Left ventricle myocardium inferior (tissue), 1 donor: ENCODE measurements around the gene DDX5. TPM values are rescaled to one million over a fixed set of nuclear protein-coding genes. Genes with fewer than 3 reads are reported as not detected.

Source experiments
- DNase-seq: peaks from one replicate; pipeline ENCODE4 v3.0.0-alpha.2; 2020
- H3K27ac ChIP-seq: fragments of 200-600 bp; replicated peaks from 2 replicates; pipeline ENCODE4 v1.8.0; 2021
- H3K27me3 ChIP-seq: fragments of 200-600 bp; 2 replicates; pipeline ENCODE4 v1.8.0; 2021; ENCODE audit warnings: low read depth
- H3K36me3 ChIP-seq: fragments of 200-600 bp; 2 replicates; pipeline ENCODE4 v1.8.0; 2021
- H3K4me1 ChIP-seq: fragments of 200-600 bp; 2 replicates; pipeline ENCODE4 v1.8.0; 2021
- H3K4me3 ChIP-seq: fragments of 200-600 bp; 2 replicates; pipeline ENCODE4 v1.8.0; 2021; ENCODE audit warnings: mild to moderate bottlenecking, moderate library complexity
- H3K9me3 ChIP-seq: fragments of 200-600 bp; replicated peaks from 2 replicates; pipeline ENCODE4 v1.8.0; 2021
- CTCF ChIP-seq: fragments of 200-600 bp; IDR thresholded peaks from 2 replicates; pipeline ENCODE4 v1.8.0; 2021; ENCODE audit warnings: antibody characterized with exemption, mild to moderate bottlenecking, borderline replicate concordance
- intact Hi-C: fragments of 100-400 bp; cut with micrococcal nuclease; formaldehyde crosslinking; loops from one replicate; pipeline ENCODE4 v1.11.0; 2022
- long read RNA-seq: library from polyadenylated mRNA; unstranded; transcript quantifications from one replicate; pipeline ENCODE4 v2.0.0, GENCODE V29; 2021
- total RNA-seq: library from RNA; stranded (reverse); fragmentation: NEBNext Ultra II Directional; extraction: Animal tissue kit (Norgen Biotek cat#: 25700); gene quantifications from one replicate; pipeline ENCODE4 v1.2.1, GENCODE V29; 2021
- donor health status: DM: no; HTN: yes; CAD: no; lungs with severe emphysema.

The DDX5 gene
- 326 TPM for total RNA-seq
- long read RNA-seq, transcript DDX5-201 (13 exons, 2,554 nt): major isoform, 273 of 341 reads
- long read RNA-seq, transcript DDX5-215 (12 exons, 3,558 nt): minor isoform, 15 of 341 reads
- long read RNA-seq, partial matches to known transcripts: 26 of 341 reads
- long read RNA-seq, other reads (novel, unspliced or antisense): 27 of 341 reads

DNA sequence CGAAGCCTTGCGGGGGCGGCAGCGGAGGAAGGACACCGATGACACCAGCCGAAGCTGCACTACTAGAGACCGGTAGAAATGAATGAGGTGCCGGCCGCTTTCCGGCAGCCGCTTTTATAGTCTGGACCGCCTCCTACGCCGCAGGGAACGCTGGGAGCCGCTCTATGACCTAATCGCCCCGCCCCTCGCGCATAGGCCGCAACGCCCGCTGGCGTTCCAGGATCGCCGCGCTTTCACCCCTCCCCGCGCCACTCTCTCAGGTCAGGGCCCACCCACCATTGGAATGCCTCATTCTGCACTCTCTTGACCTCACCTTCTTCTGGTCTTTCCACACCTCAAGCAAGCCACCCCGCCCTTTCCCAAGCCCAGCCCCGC lies at the start of gene DDX5:
DDX5 (minus strand) TSS at position 89 of the 375 bp plus-strand sequence. CDS start 170 bp downstream, outside the sequence.
- intact Hi-C loops: no loop called here
- H3K36me3 ChIP-seq: peaks cover 64% of the 10 kb centered on the region
- peak; percentile 98 for DNase-seq
- H3K4me3 ChIP-seq: peak within 1 kb of the TSS; percentile 86
- H3K9me3 ChIP-seq: no peaks in the 10 kb centered on the region
- H3K27ac ChIP-seq: peak within 1 kb of the TSS; percentile 99
- TF ChIP-seq CTCF: no peak
- no peaks in the 10 kb centered on the region for H3K27me3 ChIP-seq
- peaks cover 81% of the 10 kb centered on the region for H3K4me1 ChIP-seq

GRCh38 chr17:64555281-64555680 lies 49.2 kb upstream of the DDX5 start:
- TF ChIP-seq CTCF: no peak
- intact Hi-C loops: no loop called here
- no peak for DNase-seq
- Histone ChIP-seq H3K27ac (no peak overlapping the region), H3K4me3 (no peak overlapping the region), H3K27me3 (no peaks in the 10 kb centered on the region), H3K9me3 (no peaks in the 10 kb centered on the region), H3K4me1 (no peaks in the 10 kb centered on the region), H3K36me3 (peaks cover 74% of the 10 kb centered on the region)

GRCh38 chr17:64554028-64554637 lies 48.0 kb upstream of the DDX5 start:
- no peak for DNase-seq
- H3K9me3 ChIP-seq: no peaks in the 10 kb centered on the region
- peaks cover 77% of the 10 kb centered on the region for H3K36me3 ChIP-seq

GRCh38 chr17:64551461-64551860 lies 45.4 kb upstream of the DDX5 start:
- Histone ChIP-seq H3K9me3 (no peaks in the 10 kb centered on the region), H3K36me3 (peaks cover 80% of the 10 kb centered on the region), H3K4me1 (no peaks in the 10 kb centered on the region), H3K4me3 (no peak overlapping the region), H3K27me3 (no peaks in the 10 kb centered on the region), H3K27ac (no peak overlapping the region)
- TF ChIP-seq CTCF: no peak
- intact Hi-C loops: no loop called here
- no peak for DNase-seq

More at GRCh38 chr17:64554028-64554637, 48.0 kb upstream of the DDX5 start:
- Histone ChIP-seq H3K4me3 (no peak overlapping the region), H3K4me1 (no peaks in the 10 kb centered on the region), H3K27me3 (no peaks in the 10 kb centered on the region), H3K27ac (no peak overlapping the region)
- no peak for TF ChIP-seq CTCF
- intact Hi-C loops: no loop called here

- no peak for DNase-seq
- H3K36me3 ChIP-seq: peaks cover 70% of the 10 kb centered on the region
- intact Hi-C loops: no loop called here
Observed at GRCh38 chr17:64547319-64547718, 41.2 kb upstream of the DDX5 start.

More at GRCh38 chr17:64547319-64547718, 41.2 kb upstream of the DDX5 start:
- H3K4me1 ChIP-seq: no peaks in the 10 kb centered on the region
- no peaks in the 10 kb centered on the region for H3K9me3 ChIP-seq
- no peak for TF ChIP-seq CTCF
- H3K4me3 ChIP-seq: no peak overlapping the region
- H3K27me3 ChIP-seq: no peaks in the 10 kb centered on the region
- no peak overlapping the region for H3K27ac ChIP-seq
